Measurements from ENCODE around the gene ROBO4. TPM values are rescaled to one million over a fixed set of nuclear protein-coding genes. Genes with fewer than 3 reads are reported as not detected.

ROBO4 gene
- total RNA-seq, 4 donors from 2014 or later: 3.7 to 20.6 (median 5.4) TPM

- no peak for TF ChIP-seq CTCF (IDR thresholded peaks at IDR 0.05)
- TF ChIP-seq POLR2A (IDR thresholded peaks at IDR 0.05): no peak
- no peak overlapping the region for H3K4me3 ChIP-seq
- peaks cover 0 to 14% (median 0%) of the 10 kb centered on the region in 4 donors for H3K4me1 ChIP-seq
- H3K9me3 ChIP-seq: no peaks in the 10 kb centered on the region
- no peak overlapping the region for H3K27ac ChIP-seq
- no peaks in the 10 kb centered on the region for H3K36me3 ChIP-seq
- no peaks in the 10 kb centered on the region for H3K27me3 ChIP-seq
- no peak for DNase-seq
Measured at GRCh38 chr11:124880958-124881357, 16.7 kb downstream of the ROBO4 start.

- Histone ChIP-seq H3K36me3 (no peaks in the 10 kb centered on the region), H3K27ac (no peak overlapping the region)
- DNase-seq: no peak
Measured at GRCh38 chr11:124880290-124880611, 17.4 kb downstream of the ROBO4 start.

GRCh38 chr11:124879493-124880289 lies 18.0 kb downstream of the ROBO4 start:
- TF ChIP-seq POLR2A (IDR thresholded peaks at IDR 0.05) (no peak), CTCF (IDR thresholded peaks at IDR 0.05) (no peak)

More at GRCh38 chr11:124880290-124880611, 17.4 kb downstream of the ROBO4 start:
- H3K27me3 ChIP-seq: no peaks in the 10 kb centered on the region
- H3K9me3 ChIP-seq: no peaks in the 10 kb centered on the region
- TF ChIP-seq CTCF (IDR thresholded peaks at IDR 0.05) (no peak), POLR2A (IDR thresholded peaks at IDR 0.05) (no peak)
- H3K4me1 ChIP-seq: peaks cover 0 to 20% (median 0%) of the 10 kb centered on the region in 4 donors
- H3K4me3 ChIP-seq: no peak overlapping the region

GRCh38 chr11:124878759-124879492 lies 18.7 kb downstream of the ROBO4 start:
- Histone ChIP-seq H3K27ac (no peak overlapping the region), H3K9me3 (no peaks in the 10 kb centered on the region), H3K4me1 (peaks cover 0 to 20% (median 0%) of the 10 kb centered on the region in 4 donors), H3K4me3 (no peak overlapping the region), H3K27me3 (no peaks in the 10 kb centered on the region), H3K36me3 (no peaks in the 10 kb centered on the region)
- TF ChIP-seq CTCF (IDR thresholded peaks at IDR 0.05): no peak
- TF ChIP-seq POLR2A (IDR thresholded peaks at IDR 0.05): no peak
- no peak for DNase-seq

More at GRCh38 chr11:124879493-124880289, 18.0 kb downstream of the ROBO4 start:
- Histone ChIP-seq H3K4me3 (no peak overlapping the region), H3K4me1 (peaks cover 0 to 20% (median 0%) of the 10 kb centered on the region in 4 donors), H3K27ac (no peak overlapping the region), H3K27me3 (no peaks in the 10 kb centered on the region), H3K9me3 (no peaks in the 10 kb centered on the region), H3K36me3 (no peaks in the 10 kb centered on the region)
- no peak for DNase-seq

- DNase-seq: no peak
- H3K4me3 ChIP-seq: no peak overlapping the region
- no peak for TF ChIP-seq CTCF (IDR thresholded peaks at IDR 0.05)
- TF ChIP-seq POLR2A (IDR thresholded peaks at IDR 0.05): no peak
- H3K27ac ChIP-seq: no peak overlapping the region
- no peaks in the 10 kb centered on the region for H3K36me3 ChIP-seq
- H3K4me1 ChIP-seq: peaks cover 0 to 20% (median 0%) of the 10 kb centered on the region in 4 donors
- no peaks in the 10 kb centered on the region for H3K9me3 ChIP-seq
- H3K27me3 ChIP-seq: no peaks in the 10 kb centered on the region
Measured at GRCh38 chr11:124877910-124878758, 19.5 kb downstream of the ROBO4 start.

Data from Peyer's patch (tissue), 4 donors.